Hematopoietic multipotent progenitor cell treated with erythropoietin and hydrocortisone succinate and interleukin-3 and kit ligand, for 15 days (in vitro differentiated cells): Measurements from ENCODE around the gene PCNA.
"Not testable (repeated sequence)": the region's sequence is repeated elsewhere in the genome, so short reads cannot be mapped to it uniquely, and the experiment has no call there.

Source experiments
- DNase-seq: peaks from one replicate; pipeline ENCODE4 v3.0.0-alpha.2; 2015; ENCODE audit warnings: low spot score

The PCNA gene

DNA sequence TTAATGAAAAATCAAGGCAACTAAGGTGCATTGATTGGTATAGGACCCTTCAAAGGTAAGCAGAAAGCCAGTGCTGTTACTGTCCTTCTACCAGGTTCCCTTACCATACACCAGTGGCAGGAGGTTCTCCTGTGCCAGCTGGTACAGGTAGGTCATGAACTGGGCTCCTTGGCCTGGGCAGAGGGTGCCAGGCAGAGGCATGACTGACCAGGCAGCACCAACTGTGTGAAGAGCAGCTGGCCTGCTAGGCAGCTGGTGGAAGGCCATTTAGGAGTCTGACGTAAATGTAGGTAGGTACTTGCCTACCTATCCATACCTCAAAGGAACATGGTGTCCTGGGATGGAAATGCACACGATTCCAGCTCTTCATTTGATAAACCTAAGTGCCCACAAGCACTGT is 23.3 kb downstream of the PCNA start:
- DNase-seq: no peak

- no peak for DNase-seq
Observed at GRCh38 chr20:5095931-5096330, 23.8 kb downstream of the PCNA start.

GRCh38 chr20:5095454-5095853 is 24.3 kb downstream of the PCNA start:
- no peak for DNase-seq

GRCh38 chr20:5092765-5093339 is 26.9 kb downstream of the PCNA start:
- DNase-seq: no peak

DNA sequence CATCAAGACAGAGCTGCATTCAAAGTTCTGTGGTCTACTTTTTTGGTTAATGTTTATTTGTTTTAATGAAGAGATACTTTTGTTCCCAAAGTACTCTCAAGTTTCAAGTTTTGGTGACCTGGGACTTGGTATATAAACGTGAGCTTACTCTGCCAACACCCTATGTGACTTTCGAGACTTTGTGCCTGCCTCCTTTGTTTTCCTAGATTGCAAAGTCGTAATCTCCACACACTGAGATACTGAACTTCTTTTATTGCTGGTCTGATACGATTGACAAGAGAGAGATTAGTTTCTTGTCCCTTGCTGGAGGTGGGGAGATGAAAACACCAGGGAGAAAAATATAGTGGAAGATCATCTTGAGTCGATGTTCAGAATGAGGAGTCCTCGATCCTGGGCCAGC is 27.9 kb downstream of the PCNA start:
- no peak for DNase-seq

- DNase-seq: no peak
Observed at GRCh38 chr20:5090191-5090590, 29.6 kb downstream of the PCNA start.

- no peak for DNase-seq
Observed at GRCh38 chr20:5088688-5089087, 31.1 kb downstream of the PCNA start.

- DNase-seq: no peak
Observed at GRCh38 chr20:5085380-5085779, 34.4 kb downstream of the PCNA start.

DNA sequence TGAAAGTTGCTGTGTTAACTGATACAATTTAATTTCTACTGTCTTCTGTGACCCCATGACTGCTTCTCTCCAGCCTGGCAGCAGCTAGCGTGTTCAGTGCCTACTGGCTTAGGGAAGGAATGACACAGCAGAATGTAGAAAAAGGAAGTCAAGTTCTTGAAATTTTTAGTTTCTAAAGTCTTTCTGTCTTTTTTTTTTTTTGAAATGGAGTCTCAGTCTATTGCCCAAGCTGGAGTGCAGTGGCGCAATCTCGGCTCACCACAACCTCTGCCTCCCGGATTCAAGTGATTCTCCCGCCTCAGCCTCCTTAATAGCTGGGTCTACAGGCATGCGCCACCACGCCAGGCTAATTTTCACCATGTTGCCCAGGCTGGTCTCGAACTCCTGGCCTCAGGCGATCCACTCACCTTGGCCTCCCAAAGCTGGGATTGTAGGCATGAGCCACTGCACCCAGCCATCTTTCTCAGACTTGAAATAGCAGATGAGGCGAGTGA is 39.3 kb downstream of the PCNA start:
- DNase-seq: peak; percentile 21

DNA sequence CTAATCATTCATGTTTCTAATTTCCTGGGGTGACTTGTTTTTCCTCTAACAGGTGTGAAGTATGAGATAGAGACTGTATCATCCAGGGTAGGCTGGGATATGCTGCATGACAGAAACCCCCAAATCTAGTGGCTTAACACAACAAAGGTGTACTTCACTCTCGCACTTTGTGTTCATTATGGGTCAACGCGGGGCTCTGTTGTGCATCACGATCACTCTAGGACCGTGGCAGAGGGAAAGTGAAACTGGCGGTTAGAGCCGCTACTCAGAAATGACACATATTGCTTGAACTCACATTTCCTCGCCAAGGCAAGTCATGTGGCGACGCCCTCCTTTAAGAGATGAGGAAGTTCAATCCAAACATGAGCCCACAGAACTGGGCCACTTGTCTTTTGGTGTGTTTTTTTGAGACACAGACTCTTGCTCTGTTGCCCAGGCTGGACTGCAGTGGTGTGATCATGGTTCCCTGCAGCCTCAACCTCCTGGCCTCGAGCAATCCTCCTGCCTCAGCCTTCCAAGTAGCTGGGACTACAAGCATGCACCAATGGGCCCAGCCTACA is 41.3 kb downstream of the PCNA start:
- peak; percentile 74 for DNase-seq

GRCh38 chr20:5077761-5078387 is 41.9 kb downstream of the PCNA start:
- no peak for DNase-seq

DNA sequence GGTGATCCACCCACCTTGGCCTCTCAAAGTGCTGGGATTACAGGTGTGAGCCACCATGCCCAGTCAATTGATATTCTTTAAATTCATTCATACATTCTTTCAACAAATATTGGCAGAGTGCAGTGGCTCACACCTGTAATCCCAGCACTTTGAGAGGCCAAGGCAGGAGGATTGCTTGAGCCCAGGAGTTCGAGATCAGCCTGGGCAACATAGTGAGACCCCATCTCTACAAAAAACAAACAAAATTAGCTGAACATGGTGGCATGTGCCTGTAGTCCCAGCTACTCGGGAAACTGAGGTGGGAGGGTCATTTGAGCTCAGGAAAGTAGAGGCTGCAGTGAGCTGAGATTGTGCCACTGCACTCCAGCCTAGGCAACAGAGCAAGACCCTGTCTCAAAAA is 42.8 kb downstream of the PCNA start:
- not testable (repeated sequence) for DNase-seq

DNA sequence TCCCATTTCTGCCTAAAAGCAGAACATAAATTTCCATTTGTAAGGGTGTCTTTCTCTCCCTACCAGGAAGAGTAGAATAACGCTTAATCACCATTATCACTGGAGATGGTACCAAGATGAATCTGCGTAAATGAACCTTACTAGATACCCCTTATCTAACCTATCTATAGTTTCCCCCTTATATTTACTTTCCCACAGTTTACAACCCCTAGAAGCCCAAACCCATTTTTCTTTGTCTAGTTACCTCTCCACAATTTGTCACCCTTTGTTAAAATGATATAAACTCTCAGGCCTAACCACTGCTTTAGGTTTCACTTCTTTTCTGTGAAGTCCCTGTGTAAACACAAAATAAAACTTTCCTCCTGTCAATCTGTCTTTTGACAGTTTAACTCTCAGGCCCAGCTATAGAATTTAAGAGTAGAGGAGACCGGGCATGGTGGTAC is 45.5 kb downstream of the PCNA start:
- no peak for DNase-seq

DNA sequence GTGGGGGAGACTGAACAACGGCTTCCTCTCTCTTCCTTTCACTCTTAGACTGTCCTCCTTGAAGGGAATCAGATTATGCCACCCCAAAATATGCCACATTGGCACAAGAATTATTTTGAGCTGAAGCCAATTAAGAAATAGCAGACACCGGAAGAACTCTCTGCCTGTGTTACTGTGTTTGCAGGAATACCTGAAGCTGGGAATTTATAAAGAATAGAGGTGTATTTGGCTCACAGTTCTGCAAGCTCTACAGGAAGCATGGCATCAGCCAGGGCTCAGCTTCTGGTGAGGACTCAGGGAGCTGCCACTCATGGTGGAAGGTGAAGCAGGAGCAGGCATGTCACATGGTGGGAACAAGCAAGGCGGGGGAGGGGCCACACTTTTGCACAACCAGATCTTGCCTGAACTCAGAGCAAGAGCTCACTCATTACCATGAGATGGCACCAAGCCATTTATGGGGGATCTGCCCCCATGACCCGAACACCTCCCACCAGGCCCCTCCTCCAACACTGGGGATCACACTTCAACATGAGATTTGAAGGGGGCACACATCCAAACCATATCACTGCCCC is 46.0 kb downstream of the PCNA start:
- no peak for DNase-seq

DNA sequence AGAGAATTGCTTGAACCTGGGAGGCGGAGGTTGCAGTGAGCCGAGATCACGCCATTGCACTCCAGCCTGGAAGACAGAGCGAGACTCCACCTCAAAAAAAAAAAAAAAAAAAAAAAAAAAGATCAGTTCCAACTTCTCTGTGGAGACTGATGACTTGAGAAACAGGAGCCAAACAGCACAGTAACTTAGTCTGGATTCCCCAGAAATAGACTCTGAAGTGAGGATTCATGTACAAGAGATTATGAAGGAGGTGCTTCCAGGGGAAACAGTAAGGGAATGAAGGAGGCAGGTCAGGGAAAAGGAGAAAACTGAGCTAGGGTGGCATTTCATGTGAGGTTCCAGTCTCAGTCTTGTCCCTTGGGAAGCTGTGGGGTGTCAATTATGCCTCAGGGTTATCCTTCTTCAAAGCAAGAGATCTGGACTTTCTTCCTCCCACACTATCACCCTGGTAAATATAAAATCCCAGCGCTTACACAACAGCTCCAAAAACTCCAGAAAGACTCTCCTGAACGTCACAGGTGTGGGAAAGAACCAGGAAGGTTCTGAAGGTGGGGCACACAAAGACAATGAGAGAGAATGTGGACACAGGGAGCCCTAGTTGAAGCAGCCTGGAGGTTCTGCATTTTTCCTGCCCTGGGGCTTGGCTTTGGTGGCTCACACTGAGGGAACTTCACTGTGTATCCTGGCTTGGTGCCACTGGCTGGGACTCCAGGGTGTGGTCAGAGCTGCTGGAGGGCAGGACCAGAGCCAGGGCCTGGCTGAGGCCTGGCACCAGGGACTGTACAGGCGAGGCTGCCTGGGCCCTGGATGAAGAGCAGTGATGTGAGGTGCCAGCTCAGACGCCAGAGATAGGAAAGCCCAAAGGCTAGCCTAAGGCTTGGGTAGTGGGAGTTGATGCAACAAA is 46.8 kb downstream of the PCNA start:
- DNase-seq: peak; percentile 76

- not testable (repeated sequence) for DNase-seq
Observed at GRCh38 chr20:5071942-5072341, 47.8 kb downstream of the PCNA start.

DNA sequence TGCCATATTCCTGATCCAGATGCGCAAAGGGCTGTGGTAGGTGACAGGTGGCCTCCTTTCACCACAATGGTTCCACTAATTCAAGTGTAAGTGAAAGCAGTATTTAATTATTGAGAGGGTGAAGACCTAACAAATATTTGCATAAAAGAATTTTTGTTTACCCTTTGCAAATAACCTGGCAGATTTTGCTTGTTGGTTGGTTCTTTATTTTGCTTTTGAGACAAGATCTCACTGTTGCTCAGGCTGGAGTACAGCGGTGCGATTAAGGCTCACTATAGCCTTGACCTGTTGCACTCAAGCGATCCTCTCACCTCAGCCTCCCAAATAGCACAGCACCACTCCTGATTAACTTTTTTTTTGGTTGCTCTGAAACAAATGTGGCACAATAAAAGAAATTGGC is 49.2 kb downstream of the PCNA start:
- no peak for DNase-seq

- no peak for DNase-seq
Observed at GRCh38 chr20:5070081-5070480, 49.7 kb downstream of the PCNA start.

DNA sequence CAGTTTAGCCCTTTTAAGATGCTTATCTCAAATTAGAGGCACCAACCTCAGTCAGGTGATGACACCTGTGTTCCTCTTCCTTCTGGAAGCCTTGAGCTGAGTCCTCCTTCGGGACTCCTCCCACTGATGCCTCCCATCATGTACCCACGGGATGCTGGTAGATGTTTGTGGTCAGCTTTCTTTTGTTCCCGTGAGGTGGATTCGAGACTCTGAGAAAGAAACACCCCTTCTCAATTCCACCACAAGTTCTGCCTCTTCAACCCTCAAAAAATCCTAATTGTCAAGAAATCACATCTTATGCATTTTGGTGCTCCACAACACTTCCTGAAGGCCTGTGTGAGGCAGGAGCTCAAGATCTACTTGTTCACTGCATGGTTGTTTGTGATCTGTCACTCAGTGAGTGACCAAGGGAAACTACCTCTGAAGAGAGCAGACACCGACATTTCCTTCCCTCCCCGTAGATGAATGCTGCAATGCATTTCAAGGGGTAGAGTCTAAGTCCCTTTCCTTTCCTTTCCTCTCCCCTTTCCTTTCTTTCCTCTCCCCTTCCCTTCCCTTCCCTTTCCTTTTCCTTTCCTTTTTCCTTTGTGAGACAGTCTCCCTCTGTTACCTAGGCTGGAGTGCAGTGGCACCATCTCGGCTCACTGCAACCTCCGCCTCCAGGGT is 50.5 kb downstream of the PCNA start:
- DNase-seq: no peak

- DNase-seq: no peak
Observed at GRCh38 chr20:5067877-5068645, 51.7 kb downstream of the PCNA start.

- peak; percentile 85 for DNase-seq
Observed at GRCh38 chr20:5065879-5066383, 53.8 kb downstream of the PCNA start.
